ENCODE data around the gene SNX25. TPM values are rescaled to one million over a fixed set of nuclear protein-coding genes. Genes with fewer than 3 reads are reported as not detected.

Gene SNX25
- total and polyA plus RNA-seq, 2 of the 13 experiments (the other 11 are each of a cell fraction or from before 2014, with no cell fraction given), result 23.4 to 23.5 TPM

DNA sequence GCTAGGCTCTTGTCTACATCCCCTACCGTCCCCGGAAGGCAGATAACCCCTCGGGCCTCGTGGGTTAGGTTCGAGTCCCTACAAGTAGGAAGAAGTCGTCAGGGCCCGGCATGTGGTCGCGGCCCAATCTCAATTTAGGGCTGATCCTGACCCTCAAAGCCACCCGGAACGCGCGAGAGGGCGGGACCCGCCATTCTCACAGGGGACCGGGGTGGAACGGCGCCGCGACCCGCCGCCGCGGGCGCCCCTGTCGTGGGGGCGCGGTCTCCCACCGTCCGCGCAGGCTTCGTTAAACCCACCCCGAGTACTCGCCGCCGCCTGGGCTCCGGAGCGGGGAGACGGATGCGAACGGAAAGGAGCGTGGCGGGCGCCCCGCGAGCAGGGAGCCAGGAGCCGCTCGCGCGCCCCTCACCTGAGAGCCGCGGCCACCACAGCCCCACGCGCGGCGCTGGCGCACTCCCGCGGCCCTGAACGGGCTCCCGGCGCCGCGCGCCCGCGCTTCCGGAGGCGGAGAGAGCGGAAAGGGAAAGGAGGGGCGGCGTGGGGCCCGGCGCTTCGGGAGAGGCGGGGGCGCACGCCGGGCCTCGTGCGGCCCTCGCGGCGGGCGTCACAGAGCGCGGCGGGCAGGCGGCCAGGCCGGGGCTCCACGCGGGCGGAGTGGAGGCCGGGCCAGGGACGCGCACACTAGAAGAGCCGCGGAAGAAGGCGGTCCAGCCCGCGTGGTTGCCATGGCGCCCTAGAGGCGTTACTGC is 5.7 kb upstream of the SNX25 start, which contains the start of gene CFAP97 (continued):
- TF ChIP-seq, protein P1, sequence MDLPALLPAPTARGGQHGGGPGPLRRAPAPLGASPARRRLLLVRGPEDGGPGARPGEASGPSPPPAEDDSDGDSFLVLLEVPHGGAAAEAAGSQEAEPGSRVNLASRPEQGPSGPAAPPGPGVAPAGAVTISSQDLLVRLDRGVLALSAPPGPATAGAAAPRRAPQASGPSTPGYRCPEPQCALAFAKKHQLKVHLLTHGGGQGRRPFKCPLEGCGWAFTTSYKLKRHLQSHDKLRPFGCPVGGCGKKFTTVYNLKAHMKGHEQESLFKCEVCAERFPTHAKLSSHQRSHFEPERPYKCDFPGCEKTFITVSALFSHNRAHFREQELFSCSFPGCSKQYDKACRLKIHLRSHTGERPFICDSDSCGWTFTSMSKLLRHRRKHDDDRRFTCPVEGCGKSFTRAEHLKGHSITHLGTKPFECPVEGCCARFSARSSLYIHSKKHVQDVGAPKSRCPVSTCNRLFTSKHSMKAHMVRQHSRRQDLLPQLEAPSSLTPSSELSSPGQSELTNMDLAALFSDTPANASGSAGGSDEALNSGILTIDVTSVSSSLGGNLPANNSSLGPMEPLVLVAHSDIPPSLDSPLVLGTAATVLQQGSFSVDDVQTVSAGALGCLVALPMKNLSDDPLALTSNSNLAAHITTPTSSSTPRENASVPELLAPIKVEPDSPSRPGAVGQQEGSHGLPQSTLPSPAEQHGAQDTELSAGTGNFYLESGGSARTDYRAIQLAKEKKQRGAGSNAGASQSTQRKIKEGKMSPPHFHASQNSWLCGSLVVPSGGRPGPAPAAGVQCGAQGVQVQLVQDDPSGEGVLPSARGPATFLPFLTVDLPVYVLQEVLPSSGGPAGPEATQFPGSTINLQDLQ (CRISPR knock-in tag; IDR thresholded peaks at IDR 0.05), result 0 out of 2 replicates have a peak, but pooled peaks have one; percentile 31
- TF ChIP-seq ZSCAN9 (CRISPR knock-in tag; IDR thresholded peaks at IDR 0.05; ENCODE audit: borderline replicate concordance) (peak; percentile 24; the same call in 1 of the 2 replicates), MAZ (IDR thresholded peaks at IDR 0.05; ENCODE audit: borderline replicate concordance, low read depth, low read length) (peak; percentile 14; the same call in 1 of the 2 replicates), MAZ (CRISPR knock-in tag; IDR thresholded peaks at IDR 0.05; ENCODE audit: low read depth) (peak; percentile 87), JUN (CRISPR knock-in tag; IDR thresholded peaks at IDR 0.05) (no peak; the same call in 1 of the 2 replicates), NCOA5 (CRISPR knock-in tag; IDR thresholded peaks at IDR 0.05) (no peak), NFIC (IDR thresholded peaks at IDR 0.05; ENCODE audit: low read length) (no peak), MTA1 (CRISPR knock-in tag; IDR thresholded peaks at IDR 0.05; ENCODE audit: borderline replicate concordance) (peak; percentile 40; the same call in 1 of the 2 replicates), KDM6A (CRISPR knock-in tag; IDR thresholded peaks at IDR 0.05; ENCODE audit: low read depth) (no peak), CBX1 (IDR thresholded peaks at IDR 0.05; ENCODE audit: low read depth) (no peak), ZSCAN30 (CRISPR knock-in tag; IDR thresholded peaks at IDR 0.05) (no peak), FOXK2 (IDR thresholded peaks at IDR 0.05) (no peak), TCF12 (IDR thresholded peaks at IDR 0.05) (no peak), TCF12 (CRISPR knock-in tag; IDR thresholded peaks at IDR 0.05) (no peak), NR1H2 (CRISPR knock-in tag; IDR thresholded peaks at IDR 0.05; ENCODE audit: borderline replicate concordance, low read depth) (peak; percentile 15; the same call in 1 of the 2 replicates), TRIM24 (CRISPR knock-in tag; IDR thresholded peaks at IDR 0.05) (no peak), JUNB (CRISPR knock-in tag; IDR thresholded peaks at IDR 0.05; ENCODE audit: borderline replicate concordance) (no peak), TSC22D2 (CRISPR knock-in tag; IDR thresholded peaks at IDR 0.05; ENCODE audit: borderline replicate concordance) (no peak; the same call in 1 of the 2 replicates)
- TF ChIP-seq, protein P2, sequence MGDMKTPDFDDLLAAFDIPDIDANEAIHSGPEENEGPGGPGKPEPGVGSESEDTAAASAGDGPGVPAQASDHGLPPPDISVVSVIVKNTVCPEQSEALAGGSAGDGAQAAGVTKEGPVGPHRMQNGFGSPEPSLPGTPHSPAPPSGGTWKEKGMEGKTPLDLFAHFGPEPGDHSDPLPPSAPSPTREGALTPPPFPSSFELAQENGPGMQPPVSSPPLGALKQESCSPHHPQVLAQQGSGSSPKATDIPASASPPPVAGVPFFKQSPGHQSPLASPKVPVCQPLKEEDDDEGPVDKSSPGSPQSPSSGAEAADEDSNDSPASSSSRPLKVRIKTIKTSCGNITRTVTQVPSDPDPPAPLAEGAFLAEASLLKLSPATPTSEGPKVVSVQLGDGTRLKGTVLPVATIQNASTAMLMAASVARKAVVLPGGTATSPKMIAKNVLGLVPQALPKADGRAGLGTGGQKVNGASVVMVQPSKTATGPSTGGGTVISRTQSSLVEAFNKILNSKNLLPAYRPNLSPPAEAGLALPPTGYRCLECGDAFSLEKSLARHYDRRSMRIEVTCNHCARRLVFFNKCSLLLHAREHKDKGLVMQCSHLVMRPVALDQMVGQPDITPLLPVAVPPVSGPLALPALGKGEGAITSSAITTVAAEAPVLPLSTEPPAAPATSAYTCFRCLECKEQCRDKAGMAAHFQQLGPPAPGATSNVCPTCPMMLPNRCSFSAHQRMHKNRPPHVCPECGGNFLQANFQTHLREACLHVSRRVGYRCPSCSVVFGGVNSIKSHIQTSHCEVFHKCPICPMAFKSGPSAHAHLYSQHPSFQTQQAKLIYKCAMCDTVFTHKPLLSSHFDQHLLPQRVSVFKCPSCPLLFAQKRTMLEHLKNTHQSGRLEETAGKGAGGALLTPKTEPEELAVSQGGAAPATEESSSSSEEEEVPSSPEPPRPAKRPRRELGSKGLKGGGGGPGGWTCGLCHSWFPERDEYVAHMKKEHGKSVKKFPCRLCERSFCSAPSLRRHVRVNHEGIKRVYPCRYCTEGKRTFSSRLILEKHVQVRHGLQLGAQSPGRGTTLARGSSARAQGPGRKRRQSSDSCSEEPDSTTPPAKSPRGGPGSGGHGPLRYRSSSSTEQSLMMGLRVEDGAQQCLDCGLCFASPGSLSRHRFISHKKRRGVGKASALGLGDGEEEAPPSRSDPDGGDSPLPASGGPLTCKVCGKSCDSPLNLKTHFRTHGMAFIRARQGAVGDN (CRISPR knock-in tag; IDR thresholded peaks at IDR 0.05), result peak; percentile 84
- TF ChIP-seq, protein P3, sequence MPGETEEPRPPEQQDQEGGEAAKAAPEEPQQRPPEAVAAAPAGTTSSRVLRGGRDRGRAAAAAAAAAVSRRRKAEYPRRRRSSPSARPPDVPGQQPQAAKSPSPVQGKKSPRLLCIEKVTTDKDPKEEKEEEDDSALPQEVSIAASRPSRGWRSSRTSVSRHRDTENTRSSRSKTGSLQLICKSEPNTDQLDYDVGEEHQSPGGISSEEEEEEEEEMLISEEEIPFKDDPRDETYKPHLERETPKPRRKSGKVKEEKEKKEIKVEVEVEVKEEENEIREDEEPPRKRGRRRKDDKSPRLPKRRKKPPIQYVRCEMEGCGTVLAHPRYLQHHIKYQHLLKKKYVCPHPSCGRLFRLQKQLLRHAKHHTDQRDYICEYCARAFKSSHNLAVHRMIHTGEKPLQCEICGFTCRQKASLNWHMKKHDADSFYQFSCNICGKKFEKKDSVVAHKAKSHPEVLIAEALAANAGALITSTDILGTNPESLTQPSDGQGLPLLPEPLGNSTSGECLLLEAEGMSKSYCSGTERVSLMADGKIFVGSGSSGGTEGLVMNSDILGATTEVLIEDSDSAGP (CRISPR knock-in tag; IDR thresholded peaks at IDR 0.05; ENCODE audit: borderline replicate concordance), result no peak; the same call in none of the 2 replicates
- TF ChIP-seq, protein P4, sequence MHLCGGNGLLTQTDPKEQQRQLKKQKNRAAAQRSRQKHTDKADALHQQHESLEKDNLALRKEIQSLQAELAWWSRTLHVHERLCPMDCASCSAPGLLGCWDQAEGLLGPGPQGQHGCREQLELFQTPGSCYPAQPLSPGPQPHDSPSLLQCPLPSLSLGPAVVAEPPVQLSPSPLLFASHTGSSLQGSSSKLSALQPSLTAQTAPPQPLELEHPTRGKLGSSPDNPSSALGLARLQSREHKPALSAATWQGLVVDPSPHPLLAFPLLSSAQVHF (CRISPR knock-in tag; IDR thresholded peaks at IDR 0.05), result peak; percentile 74; the same call in 1 of the 2 replicates
